GM23248 (cell line): ENCODE data around the gene HAPLN2. TPM values are rescaled to one million over a fixed set of nuclear protein-coding genes. Genes with fewer than 3 reads are reported as not detected.

Experiments
- DNase-seq: peaks from one replicate; pipeline ENCODE4 v3.0.0-alpha.2; 2015
- H2AFZ ChIP-seq: fragments of 200-600 bp; sonication (generic); 2 replicates; pipeline ENCODE4 v1.6.1; 2016; ENCODE audit warnings: antibody characterized with exemption
- H3F3A ChIP-seq: fragments of 200-600 bp; sonication (generic); 2 replicates; pipeline ENCODE4 v1.6.1; 2016; ENCODE audit warnings: mild to moderate bottlenecking, antibody characterized with exemption, mixed run types; ENCODE audit not compliant: insufficient read depth
- H3K27ac ChIP-seq: fragments of 200-600 bp; sonication (generic); 2 replicates; pipeline ENCODE4 v1.5.1; 2016; ENCODE audit warnings: mild to moderate bottlenecking
- H3K27me3 ChIP-seq: fragments of 200-600 bp; sonication (generic); replicated peaks from 2 replicates; pipeline ENCODE4 v1.6.1; 2016; ENCODE audit warnings: mild to moderate bottlenecking; ENCODE audit not compliant: insufficient read depth
- H3K36me3 ChIP-seq: fragments of 200-600 bp; sonication (generic); 2 replicates; pipeline ENCODE4 v1.6.1; 2016; ENCODE audit warnings: low read depth, mild to moderate bottlenecking
- H3K4me1 ChIP-seq: fragments of 200-600 bp; sonication (generic); 2 replicates; pipeline ENCODE4 v1.6.1; 2016; ENCODE audit warnings: mild to moderate bottlenecking; ENCODE audit not compliant: insufficient read depth
- H3K4me2 ChIP-seq: fragments of 200-600 bp; sonication (generic); one replicate; pipeline ENCODE4 v1.6.1; 2016; ENCODE audit warnings: mild to moderate bottlenecking; ENCODE audit not compliant: unreplicated experiment
- H3K4me3 ChIP-seq: fragments of 200-600 bp; sonication (generic); 2 replicates; pipeline ENCODE4 v1.5.1; 2016; ENCODE audit warnings: mild to moderate bottlenecking
- H3K79me2 ChIP-seq: fragments of 200-600 bp; sonication (generic); 2 replicates; pipeline ENCODE4 v1.6.1; 2016; ENCODE audit warnings: mild to moderate bottlenecking; ENCODE audit not compliant: insufficient read depth
- H3K9ac ChIP-seq: fragments of 200-600 bp; sonication (generic); 2 replicates; pipeline ENCODE4 v1.6.1; 2016; ENCODE audit warnings: mild to moderate bottlenecking
- H3K9me2 ChIP-seq: fragments of 200-600 bp; sonication (generic); 2 replicates; pipeline ENCODE4 v1.6.1; 2016; ENCODE audit warnings: mixed run types, mild to moderate bottlenecking, moderate library complexity; ENCODE audit not compliant: insufficient read depth
- H3K9me3 ChIP-seq: fragments of 200-600 bp; sonication (generic); one replicate; pipeline ENCODE4 v1.6.1; 2017; ENCODE audit warnings: low read depth
- H4K20me1 ChIP-seq: fragments of 200-600 bp; sonication (generic); 2 replicates; pipeline ENCODE4 v1.6.0; 2016; ENCODE audit not compliant: insufficient read depth
- EZH2 ChIP-seq: fragments of 200-600 bp; sonication (generic); IDR thresholded peaks from 2 replicates; pipeline ENCODE4 v1.6.1; 2018; ENCODE audit warnings: antibody characterized with exemption, mild to moderate bottlenecking; ENCODE audit not compliant: insufficient read depth, poor library complexity, severe bottlenecking
- EZH2phosphoT487 ChIP-seq: fragments of 200-600 bp; sonication (generic); IDR thresholded peaks from 2 replicates; pipeline ENCODE4 v1.6.1; 2018; ENCODE audit warnings: antibody characterized with exemption, moderate library complexity, mild to moderate bottlenecking, low read depth; ENCODE audit not compliant: insufficient read depth
- WGBS, 2 experiments: methylation state at CpG; one replicate each; pipeline ENCODE4 v1.1.6; 2015 to 2017; ENCODE audit warnings: low lambda C conversion rate in 2 of 2, low coverage in 1 of 2; ENCODE audit errors: missing lambda C conversion rate in 2 of 2; 5-methylcytosine and 5-hydroxymethylcytosine counted together
- in situ Hi-C: fragments of 300-500 bp; cut with MboI; formaldehyde crosslinking; loops from 2 replicates; pipeline ENCODE4 v1.15.0; 2020
- polyA plus RNA-seq: library from polyadenylated mRNA; unstranded; fragments of >200 nt; fragmentation: Nextera tagmentation; extraction: Ambion mirVana; gene quantifications from 2 replicates; pipeline ENCODE4 v1.2.1, GENCODE V29; 2016
- total RNA-seq: library from RNA; depleted of rRNA; stranded (reverse); fragments of >200 nt; shearing (Covaris generic); gene quantifications from 2 replicates; pipeline ENCODE4 v1.2.3, GENCODE V29; 2014; rRNA removed

The HAPLN2 gene
- total RNA-seq (not detected in 2 replicates), polyA plus RNA-seq (not detected in 2 replicates)

DNA sequence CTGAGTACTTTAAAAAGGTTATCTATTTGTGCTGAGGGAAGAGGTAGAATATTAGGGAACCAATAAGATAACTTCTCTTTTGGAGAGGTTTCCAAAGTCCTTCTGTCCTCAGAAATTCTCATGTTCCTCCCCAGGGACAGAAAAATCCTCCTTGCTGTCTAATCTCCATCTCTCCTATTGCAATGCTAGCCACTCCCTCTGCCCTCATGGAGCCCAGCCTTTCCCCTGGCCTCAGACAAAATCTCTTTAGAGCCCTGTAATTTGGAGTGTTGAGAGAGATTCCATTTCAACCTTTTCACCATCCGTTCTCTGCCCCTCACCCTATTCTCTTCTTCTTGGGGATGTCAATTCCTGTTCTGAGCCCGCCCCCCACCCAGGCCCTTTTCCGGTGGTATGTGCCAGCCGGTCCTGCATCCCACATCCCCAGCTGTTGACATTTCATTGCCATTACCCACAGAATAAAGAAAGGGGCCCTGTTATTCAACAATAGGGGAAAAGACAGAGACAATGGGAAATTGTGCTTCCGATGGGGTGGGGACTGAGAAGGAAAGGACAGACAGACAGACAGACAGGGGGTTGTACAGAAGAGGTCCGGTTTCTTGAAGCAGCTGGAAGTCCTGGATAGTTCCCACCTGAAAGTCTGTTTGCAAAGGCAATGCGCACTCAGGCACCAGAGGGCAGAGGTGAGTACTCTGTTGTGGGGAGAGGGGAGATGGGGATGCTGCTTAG, at the start of gene HAPLN2:
TSS of gene HAPLN2 (plus strand) at position 563 of the 729 bp plus-strand sequence. CDS start 4,076 bp downstream, outside the sequence.
- no peaks in the 10 kb centered on the region for H3K79me2 ChIP-seq
- no peak for TF ChIP-seq EZH2phosphoT487
- no peak for TF ChIP-seq EZH2
- H3K9ac ChIP-seq: no peak within 1 kb of the TSS
- no peaks in the 10 kb centered on the region for H3K36me3 ChIP-seq
- H3K27ac ChIP-seq: no peak within 1 kb of the TSS
- peak; percentile 24 for DNase-seq
- H2AFZ ChIP-seq: no peak within 1 kb of the TSS
- H3K4me1 ChIP-seq: no peaks in the 10 kb centered on the region
- WGBS, 2 experiments: 3 to 4% methylated on average over 7 of the region's 7 CpGs
- no peaks in the 10 kb centered on the region for H3K9me2 ChIP-seq
- peaks cover 39% of the 10 kb centered on the region for H3K27me3 ChIP-seq
- no peaks in the 10 kb centered on the region for H4K20me1 ChIP-seq
- H3F3A ChIP-seq: no peaks in the 10 kb centered on the region
- H3K9me3 ChIP-seq: no peaks in the 10 kb centered on the region
- no peak within 1 kb of the TSS for H3K4me2 ChIP-seq
- in situ Hi-C loops: no loop called here
- no peak within 1 kb of the TSS for H3K4me3 ChIP-seq

DNA sequence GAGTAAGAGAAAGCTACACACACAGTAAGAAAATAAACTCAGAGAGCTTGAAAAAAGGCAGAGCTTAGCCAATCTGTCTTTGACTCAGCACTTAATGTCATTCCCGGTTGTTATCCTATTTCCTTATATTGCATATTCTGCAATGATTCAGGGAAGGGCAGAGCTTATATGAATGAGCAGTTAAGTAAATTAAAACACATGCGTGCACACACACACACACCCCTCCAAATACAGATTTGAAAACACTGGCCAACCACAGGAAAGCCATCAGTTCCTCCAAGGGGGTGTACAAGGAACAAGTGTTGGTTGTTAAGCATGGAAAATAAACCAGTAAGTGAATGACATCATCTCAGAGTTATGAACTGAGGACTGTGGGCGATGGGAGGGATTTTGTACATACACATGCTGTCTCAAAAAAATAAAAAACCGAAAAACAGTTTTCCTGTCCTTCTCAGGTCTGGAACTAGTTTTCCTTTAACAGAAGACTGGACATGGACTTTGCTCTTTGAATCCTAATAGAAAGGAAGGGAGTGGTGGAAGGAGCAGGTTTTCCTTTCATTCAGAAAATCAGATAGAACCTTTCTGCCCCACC, 47.9 kb upstream of the HAPLN2 start:
- WGBS, 2 experiments: 0 to 1% methylated on average over 4 of the region's 4 CpGs
- peak overlapping the region; percentile 75 for H3K9ac ChIP-seq

DNA sequence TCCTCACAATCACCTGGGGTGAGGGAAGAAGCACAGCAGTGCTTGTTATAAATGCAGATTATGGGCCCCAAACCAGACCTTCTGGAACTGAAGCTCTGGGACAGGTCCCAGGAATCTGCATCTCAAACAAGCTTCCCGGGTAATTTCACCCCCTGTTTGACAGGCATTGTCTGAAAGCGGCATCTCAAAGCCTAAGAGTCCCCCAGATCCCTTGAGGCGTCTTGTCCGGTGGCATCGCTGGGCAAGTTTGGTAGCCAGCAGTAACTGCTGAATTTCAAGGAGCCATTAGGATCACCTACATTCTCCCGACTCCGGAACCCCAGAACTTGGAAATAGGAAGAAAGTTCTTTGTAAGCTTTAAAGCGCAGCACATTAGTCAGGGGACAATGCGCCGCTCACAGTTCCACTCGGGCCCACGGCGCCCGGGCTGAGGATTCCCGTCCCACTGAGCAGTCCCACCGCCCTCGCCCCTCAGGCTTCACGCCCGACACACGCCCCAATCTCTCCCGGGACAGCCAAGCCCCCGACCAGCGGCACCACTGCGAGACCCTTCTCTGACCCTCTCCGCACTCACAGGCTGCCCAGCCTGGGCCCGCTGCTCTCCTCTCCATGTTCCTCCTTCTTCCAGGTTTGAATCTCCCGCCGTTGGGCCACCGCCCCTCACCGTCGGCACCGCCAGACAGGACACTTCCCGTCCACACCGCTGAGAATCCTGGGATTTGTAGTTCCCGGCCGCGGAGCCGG, 47.1 kb upstream of the HAPLN2 start, which contains the start of gene IQGAP3:
TSS of gene IQGAP3 (minus strand) at position 647 of the 744 bp plus-strand sequence. CDS start at position 611, 36 bp downstream.
- in situ Hi-C loops: no loop called here
- 1% methylated on average over 37 to 38 of the region's 38 CpGs for WGBS, 2 experiments
- Histone ChIP-seq H3K4me3 (peak within 1 kb of the TSS; percentile 73), H2AFZ (peak within 1 kb of the TSS; percentile 56), H3K9me3 (no peaks in the 10 kb centered on the region), H3K4me2 (peak within 1 kb of the TSS; percentile 87), H3K9me2 (no peaks in the 10 kb centered on the region), H3K9ac (peak within 1 kb of the TSS; percentile 75), H3K36me3 (peaks cover 3% of the 10 kb centered on the region; the same call in 1 of the 2 replicates), H3K79me2 (peaks cover 20% of the 10 kb centered on the region), H3K27me3 (no peaks in the 10 kb centered on the region), H3K4me1 (peaks cover 15% of the 10 kb centered on the region), H4K20me1 (no peaks in the 10 kb centered on the region), H3F3A (peaks cover 10% of the 10 kb centered on the region; the same call in 1 of the 2 replicates), H3K27ac (peak within 1 kb of the TSS; percentile 77)
- TF ChIP-seq EZH2phosphoT487: no peak
- TF ChIP-seq EZH2: no peak
- DNase-seq: peak; percentile 92

More for the DNA sequence above, 47.9 kb upstream of the HAPLN2 start:
- Histone ChIP-seq H3K27ac (peak overlapping the region; percentile 77), H3K4me2 (peak overlapping the region; percentile 87), H2AFZ (peak overlapping the region; percentile 56), H4K20me1 (no peaks in the 10 kb centered on the region), H3K79me2 (peaks cover 20% of the 10 kb centered on the region), H3K36me3 (peaks cover 3% of the 10 kb centered on the region; the same call in 1 of the 2 replicates), H3K9me2 (no peaks in the 10 kb centered on the region), H3K27me3 (no peaks in the 10 kb centered on the region), H3K4me1 (peaks cover 15% of the 10 kb centered on the region), H3K4me3 (peak overlapping the region; percentile 73), H3K9me3 (no peaks in the 10 kb centered on the region), H3F3A (peaks cover 10% of the 10 kb centered on the region; the same call in 1 of the 2 replicates)
- TF ChIP-seq EZH2phosphoT487 (no peak), EZH2 (no peak)
- in situ Hi-C loops: no loop called here
- peak; percentile 94 for DNase-seq

DNA sequence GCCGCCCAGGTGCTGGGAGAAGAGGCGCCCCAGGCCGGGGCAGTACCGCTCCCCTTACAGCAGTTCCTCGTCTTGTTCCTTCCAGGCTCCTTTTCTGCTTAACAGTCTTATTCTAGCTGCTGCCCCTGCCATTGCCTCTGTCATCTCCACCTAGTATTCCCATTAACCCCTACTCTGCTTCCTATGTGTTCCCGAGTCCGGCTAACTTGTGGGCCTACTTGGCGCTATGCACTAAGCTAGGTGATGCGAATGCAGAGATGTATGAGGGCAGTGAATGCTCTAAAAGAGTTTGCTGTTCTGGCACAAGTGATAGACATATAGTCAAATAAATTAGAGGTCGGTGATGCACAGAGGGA, 46.6 kb upstream of the HAPLN2 start:
- Histone ChIP-seq H3K4me2 (peak overlapping the region; percentile 87), H3K4me3 (peak overlapping the region; percentile 73), H3F3A (peaks cover 10% of the 10 kb centered on the region; the same call in 1 of the 2 replicates), H3K9ac (no peak overlapping the region), H3K9me2 (no peaks in the 10 kb centered on the region), H4K20me1 (no peaks in the 10 kb centered on the region), H3K79me2 (peaks cover 20% of the 10 kb centered on the region), H2AFZ (peak overlapping the region; percentile 56), H3K27me3 (no peaks in the 10 kb centered on the region), H3K27ac (no peak overlapping the region), H3K9me3 (no peaks in the 10 kb centered on the region), H3K4me1 (peaks cover 15% of the 10 kb centered on the region), H3K36me3 (peaks cover 3% of the 10 kb centered on the region; the same call in 1 of the 2 replicates)
- in situ Hi-C loops: no loop called here
- 14% methylated on average over 10 of the region's 10 CpGs for WGBS, 2 experiments
- no peak for DNase-seq
- TF ChIP-seq EZH2phosphoT487 (no peak), EZH2 (no peak)
